HepG2 (cell line): ENCODE results near the gene MRPL48. TPM values are rescaled to one million over a fixed set of nuclear protein-coding genes. Genes with fewer than 3 reads are reported as not detected.

ENCODE experiments used
- AGO1 ChIP-seq: fragments of 200-400 bp; formaldehyde crosslinking; IDR thresholded peaks from 2 replicates; pipeline ENCODE4 v1.6.1; 2017; ENCODE audit warnings: mild to moderate bottlenecking, low read depth, low read length, moderate library complexity; ENCODE audit not compliant: poor library complexity, severe bottlenecking
- ATRX ChIP-seq: sonication (generic); formaldehyde crosslinking; IDR thresholded peaks from 2 replicates; pipeline ENCODE4 v1.4.0; 2020; ENCODE audit warnings: missing genetic modification reagents, borderline replicate concordance
- DMTF1 ChIP-seq: sonication (generic); formaldehyde crosslinking; IDR thresholded peaks from 2 replicates; pipeline ENCODE4 v1.4.0; 2020; ENCODE audit warnings: mild to moderate bottlenecking, missing genetic modification reagents
- HMGA1 ChIP-seq: sonication (generic); formaldehyde crosslinking; conservative IDR thresholded peaks from 2 replicates; pipeline ENCODE4 v1.4.0; 2020; ENCODE audit warnings: missing genetic modification reagents
- HNF1B ChIP-seq: sonication (generic); formaldehyde crosslinking; IDR thresholded peaks from 2 replicates; pipeline ENCODE4 v1.5.1; 2020; ENCODE audit warnings: mild to moderate bottlenecking, moderate library complexity, missing genetic modification reagents
- IKZF5 ChIP-seq: IDR thresholded peaks from 2 replicates; pipeline ENCODE4 v1.6.1; 2018; ENCODE audit warnings: missing genetic modification reagents, mild to moderate bottlenecking, missing compliant biosample characterization
- KLF12 ChIP-seq: sonication (generic); formaldehyde crosslinking; IDR thresholded peaks from 2 replicates; pipeline ENCODE4 v1.4.0; 2020; ENCODE audit warnings: missing genetic modification reagents, borderline replicate concordance
- RBAK ChIP-seq: sonication (generic); formaldehyde crosslinking; IDR thresholded peaks from 2 replicates; pipeline ENCODE4 v1.5.1; 2020; ENCODE audit warnings: mild to moderate bottlenecking, missing genetic modification reagents
- THAP11 ChIP-seq: IDR thresholded peaks from 2 replicates; pipeline ENCODE4 v1.6.1; 2016; ENCODE audit warnings: missing biosample characterization, missing genetic modification reagents
- USF2 ChIP-seq, 2 experiments: sonication (generic) in 1 of 2; formaldehyde crosslinking in 1 of 2; IDR thresholded peaks; 2 replicates each; pipeline versions ENCODE4 v1.5.1 to v1.6.1; 2011 to 2020; ENCODE audit warnings: borderline replicate concordance in 1 of 2, low read depth in 1 of 2, low read length in 1 of 2, mild to moderate bottlenecking in 1 of 2, missing genetic modification reagents in 1 of 2, moderate library complexity in 1 of 2
- ZFX ChIP-seq: sonication (generic); formaldehyde crosslinking; IDR thresholded peaks from 2 replicates; pipeline ENCODE4 v1.4.0; 2020; ENCODE audit warnings: mild to moderate bottlenecking, low read depth, missing genetic modification reagents, moderate library complexity
- ZNF383 ChIP-seq: sonication (generic); formaldehyde crosslinking; IDR thresholded peaks from 2 replicates; pipeline ENCODE4 v1.4.0; 2020; ENCODE audit warnings: missing genetic modification reagents, mild to moderate bottlenecking, borderline replicate concordance
- ZNF546 ChIP-seq: sonication (generic); formaldehyde crosslinking; conservative IDR thresholded peaks from 2 replicates; pipeline ENCODE4 v1.8.1; 2023; ENCODE audit warnings: mild to moderate bottlenecking, missing genetic modification reagents
- ZNF562 ChIP-seq: sonication (generic); formaldehyde crosslinking; IDR thresholded peaks from 2 replicates; pipeline ENCODE4 v1.8.0; 2022; ENCODE audit warnings: missing genetic modification reagents, borderline replicate concordance
- polyA plus RNA-seq, 8 experiments: library from polyadenylated mRNA; depleted of rRNA in 3 of 8; stranded (reverse) in 7 of 8; unstranded in 1 of 8; fragments of >200 nt; fragmentation: Illumina TruSeq in 4 of 8; extraction: Trizol in 4 of 8; gene quantifications; 2 replicates each; pipeline versions ENCODE4 v1.2.1 to v1.2.3, GENCODE V29; 2011 to 2016; ENCODE audit warnings: low read depth in 4 of 8, missing spikeins in 1 of 8, mixed read lengths in 1 of 8; ENCODE audit not compliant: insufficient read depth in 1 of 8
- total RNA-seq, 5 experiments: library from RNA; depleted of rRNA; stranded (reverse); fragments of >200 nt; fragmentation: Illumina TruSeq; extraction: Trizol; gene quantifications; 2 replicates each; pipeline ENCODE4 v1.2.3, GENCODE V29; 2016; ENCODE audit warnings: low read depth in 1 of 5
- TF ChIP-seq, protein P1 (sequence below): sonication (generic); formaldehyde crosslinking; IDR thresholded peaks from 2 replicates; pipeline ENCODE4 v1.4.0; 2020; ENCODE audit warnings: missing genetic modification reagents
- TF ChIP-seq, protein P2 (sequence below): IDR thresholded peaks from 2 replicates; pipeline ENCODE4 v1.6.1; 2016; ENCODE audit warnings: low read depth, borderline replicate concordance

The MRPL48 gene
- total and polyA plus RNA-seq, 2 of the 13 experiments (the other 11 are each of a cell fraction or from before 2014, with no cell fraction given), result 61.2 to 67.9 TPM

GRCh38 chr11:73760679-73761402, 26.8 kb upstream of the MRPL48 start, which contains the start of gene RAB6A (continued):
- TF ChIP-seq DMTF1 (CRISPR knock-in tag) (no peak), IKZF5 (CRISPR knock-in tag) (no peak), HMGA1 (CRISPR knock-in tag) (no peak), THAP11 (CRISPR knock-in tag) (peak; percentile 82), HNF1B (no peak), ZNF546 (CRISPR knock-in tag) (no peak), ZNF562 (CRISPR knock-in tag) (no peak), AGO1 (no peak), ZFX (CRISPR knock-in tag) (peak; percentile 77), ZNF383 (no peak), ATRX (CRISPR knock-in tag) (no peak), RBAK (CRISPR knock-in tag) (no peak), USF2 (IDR thresholded peaks at IDR 0.05; ENCODE audit: low read depth, low read length) (no peak), USF2 (CRISPR knock-in tag; IDR thresholded peaks at IDR 0.05; ENCODE audit: borderline replicate concordance) (no peak), KLF12 (CRISPR knock-in tag) (peak; percentile 32; the same call in 1 of the 2 replicates)
- TF ChIP-seq, protein P1, sequence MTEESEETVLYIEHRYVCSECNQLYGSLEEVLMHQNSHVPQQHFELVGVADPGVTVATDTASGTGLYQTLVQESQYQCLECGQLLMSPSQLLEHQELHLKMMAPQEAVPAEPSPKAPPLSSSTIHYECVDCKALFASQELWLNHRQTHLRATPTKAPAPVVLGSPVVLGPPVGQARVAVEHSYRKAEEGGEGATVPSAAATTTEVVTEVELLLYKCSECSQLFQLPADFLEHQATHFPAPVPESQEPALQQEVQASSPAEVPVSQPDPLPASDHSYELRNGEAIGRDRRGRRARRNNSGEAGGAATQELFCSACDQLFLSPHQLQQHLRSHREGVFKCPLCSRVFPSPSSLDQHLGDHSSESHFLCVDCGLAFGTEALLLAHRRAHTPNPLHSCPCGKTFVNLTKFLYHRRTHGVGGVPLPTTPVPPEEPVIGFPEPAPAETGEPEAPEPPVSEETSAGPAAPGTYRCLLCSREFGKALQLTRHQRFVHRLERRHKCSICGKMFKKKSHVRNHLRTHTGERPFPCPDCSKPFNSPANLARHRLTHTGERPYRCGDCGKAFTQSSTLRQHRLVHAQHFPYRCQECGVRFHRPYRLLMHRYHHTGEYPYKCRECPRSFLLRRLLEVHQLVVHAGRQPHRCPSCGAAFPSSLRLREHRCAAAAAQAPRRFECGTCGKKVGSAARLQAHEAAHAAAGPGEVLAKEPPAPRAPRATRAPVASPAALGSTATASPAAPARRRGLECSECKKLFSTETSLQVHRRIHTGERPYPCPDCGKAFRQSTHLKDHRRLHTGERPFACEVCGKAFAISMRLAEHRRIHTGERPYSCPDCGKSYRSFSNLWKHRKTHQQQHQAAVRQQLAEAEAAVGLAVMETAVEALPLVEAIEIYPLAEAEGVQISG (CRISPR knock-in tag), result peak; percentile 84
- TF ChIP-seq, protein P2, sequence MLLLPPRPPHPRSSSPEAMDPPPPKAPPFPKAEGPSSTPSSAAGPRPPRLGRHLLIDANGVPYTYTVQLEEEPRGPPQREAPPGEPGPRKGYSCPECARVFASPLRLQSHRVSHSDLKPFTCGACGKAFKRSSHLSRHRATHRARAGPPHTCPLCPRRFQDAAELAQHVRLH (CRISPR knock-in tag), result peak; percentile 55; the same call in 1 of the 2 replicates
